SW 1271 (cell line): Measurements from ENCODE around the gene TMEM18.

Source experiments
- DNase-seq, 2 experiments: peaks; one replicate each; lab custom pipeline; 2025; lab: John Stamatoyannopoulos, UW

Gene TMEM18

GRCh38 chr2:633371-633770 lies 43.8 kb downstream of the TMEM18 start:
- no peak for DNase-seq

GRCh38 chr2:632471-632870 lies 44.7 kb downstream of the TMEM18 start:
- DNase-seq, result no peak

GRCh38 chr2:631741-632140 lies 45.5 kb downstream of the TMEM18 start:
- DNase-seq, result no peak

- DNase-seq, result no peak
Observed at GRCh38 chr2:630451-631320, 46.5 kb downstream of the TMEM18 start.

GRCh38 chr2:629961-630360 lies 47.2 kb downstream of the TMEM18 start:
- no peak for DNase-seq

- no peak for DNase-seq
Observed at GRCh38 chr2:628651-629050, 48.6 kb downstream of the TMEM18 start.

GRCh38 chr2:627926-628560 lies 49.2 kb downstream of the TMEM18 start:
- no peak for DNase-seq

- DNase-seq, result no peak
Observed at GRCh38 chr2:627340-627709, 49.9 kb downstream of the TMEM18 start.

- no peak for DNase-seq
Observed at GRCh38 chr2:626491-627339, 50.5 kb downstream of the TMEM18 start.

GRCh38 chr2:625415-626333 lies 51.5 kb downstream of the TMEM18 start:
- no peak for DNase-seq

GRCh38 chr2:624551-625347 lies 52.5 kb downstream of the TMEM18 start:
- DNase-seq, result no peak

- no peak for DNase-seq
Observed at GRCh38 chr2:624096-624495, 53.1 kb downstream of the TMEM18 start.

GRCh38 chr2:623130-623922 lies 53.9 kb downstream of the TMEM18 start:
- DNase-seq, result no peak

GRCh38 chr2:622357-622756 lies 54.8 kb downstream of the TMEM18 start:
- no peak for DNase-seq

- DNase-seq, result no peak
Observed at GRCh38 chr2:621303-622099, 55.7 kb downstream of the TMEM18 start.

GRCh38 chr2:620471-621302 lies 56.5 kb downstream of the TMEM18 start:
- no peak for DNase-seq

- DNase-seq, result no peak
Observed at GRCh38 chr2:620004-620403, 57.2 kb downstream of the TMEM18 start.

GRCh38 chr2:618422-618990 lies 58.7 kb downstream of the TMEM18 start:
- no peak for DNase-seq
